ENCODE data around the gene TMEM19. TPM values are rescaled to one million over a fixed set of nuclear protein-coding genes. Genes with fewer than 3 reads are reported as not detected.

TMEM19 gene
- total and polyA plus RNA-seq, 2 experiments from 2014 or later: 6.5 to 14.1 TPM

DNA sequence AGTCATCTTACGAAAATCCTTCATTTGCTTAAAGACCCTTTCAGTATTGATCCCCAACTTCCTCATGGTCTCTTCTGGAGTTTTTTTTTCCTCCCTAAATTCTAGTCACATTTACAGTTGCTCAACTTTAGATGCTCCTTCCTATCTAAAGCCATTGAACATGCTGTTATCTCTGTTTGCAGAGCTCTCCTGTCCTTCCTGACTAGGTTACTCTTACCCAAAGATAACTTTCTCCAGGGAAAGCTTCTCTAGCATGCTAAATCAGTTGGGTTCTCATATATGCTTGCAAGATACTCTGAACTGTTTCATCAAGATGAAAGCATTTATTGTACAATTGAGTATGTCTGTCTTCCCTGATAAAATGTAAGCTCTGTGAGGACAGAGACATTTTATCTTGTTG lies 67.0 kb downstream of the TMEM19 start (continued):
- TF ChIP-seq, protein P1, sequence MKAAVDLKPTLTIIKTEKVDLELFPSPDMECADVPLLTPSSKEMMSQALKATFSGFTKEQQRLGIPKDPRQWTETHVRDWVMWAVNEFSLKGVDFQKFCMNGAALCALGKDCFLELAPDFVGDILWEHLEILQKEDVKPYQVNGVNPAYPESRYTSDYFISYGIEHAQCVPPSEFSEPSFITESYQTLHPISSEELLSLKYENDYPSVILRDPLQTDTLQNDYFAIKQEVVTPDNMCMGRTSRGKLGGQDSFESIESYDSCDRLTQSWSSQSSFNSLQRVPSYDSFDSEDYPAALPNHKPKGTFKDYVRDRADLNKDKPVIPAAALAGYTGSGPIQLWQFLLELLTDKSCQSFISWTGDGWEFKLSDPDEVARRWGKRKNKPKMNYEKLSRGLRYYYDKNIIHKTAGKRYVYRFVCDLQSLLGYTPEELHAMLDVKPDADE (IDR thresholded peaks at IDR 0.05): no peak

Small RNA genes lying within 50 kb of the gene (small RNA-seq; reads per million reads assigned to genes)
- not detected for gene RF00560 (ENCODE audit: low replicate concordance)

Other genes starting within 250 kb of the TMEM19 start
- 0.17 and 0.66 TPM in 2 replicates for gene LGR5, start 246.3 kb upstream of the TMEM19 start, total RNA-seq (2014; rRNA removed; shearing (Covaris generic))
- gene LGR5, start 246.3 kb upstream of the TMEM19 start, polyA plus RNA-seq (2016; fragmentation: Nextera tagmentation; extraction: Ambion mirVana): 0.09 and 0.26 TPM in 2 replicates
- 30.3 and 45.9 TPM in 2 replicates for gene ZFC3H1, start 22.2 kb upstream of the TMEM19 start, total RNA-seq (2014; rRNA removed; shearing (Covaris generic))
- gene ZFC3H1, start 22.2 kb upstream of the TMEM19 start, polyA plus RNA-seq (2016; fragmentation: Nextera tagmentation; extraction: Ambion mirVana): 31.1 and 46.2 TPM in 2 replicates
- gene THAP2, start 21.8 kb upstream of the TMEM19 start, total RNA-seq (2014; rRNA removed; shearing (Covaris generic)): 4.7 and 6.3 TPM in 2 replicates
- 10.8 and 16.5 TPM in 2 replicates for gene THAP2, start 21.8 kb upstream of the TMEM19 start, polyA plus RNA-seq (2016; fragmentation: Nextera tagmentation; extraction: Ambion mirVana)
- 9.9 and 27.2 TPM in 2 replicates for gene RAB21, start 68.8 kb downstream of the TMEM19 start, total RNA-seq (2014; rRNA removed; shearing (Covaris generic))
- gene RAB21, start 68.8 kb downstream of the TMEM19 start, polyA plus RNA-seq (2016; fragmentation: Nextera tagmentation; extraction: Ambion mirVana): 9.8 and 12.2 TPM in 2 replicates
- gene TBC1D15, start 153.7 kb downstream of the TMEM19 start, total RNA-seq (2014; rRNA removed; shearing (Covaris generic)): 34.1 and 35.9 TPM in 2 replicates
- 19.9 and 27.0 TPM in 2 replicates for gene TBC1D15, start 153.7 kb downstream of the TMEM19 start, polyA plus RNA-seq (2016; fragmentation: Nextera tagmentation; extraction: Ambion mirVana)